Renal pelvis (tissue), 4 donors: Measurements from ENCODE around the gene OST4. TPM values are rescaled to one million over a fixed set of nuclear protein-coding genes. Genes with fewer than 3 reads are reported as not detected.
"Not testable (repeated sequence)": the region's sequence is repeated elsewhere in the genome, so short reads cannot be mapped to it uniquely, and the experiment has no call there.

Experiments
- DNase-seq: peaks from one replicate; pipeline ENCODE4 v3.0.0-alpha.2; 2013
- polyA plus RNA-seq, 3 donors: library from polyadenylated mRNA; unstranded; fragments of 120-200 nt; gene quantifications; one replicate each; pipeline ENCODE4 v1.2.1, GENCODE V29; 2013; ENCODE audit not compliant: insufficient read length in 3 of 3

OST4 gene
- polyA plus RNA-seq, 3 donors, result 228 to 288 (median 247) TPM

GRCh38 chr2:27083410-27084296, 12.2 kb upstream of the OST4 start:
- DNase-seq, result no peak

GRCh38 chr2:27082773-27083409, 11.4 kb upstream of the OST4 start:
- no peak for DNase-seq

- DNase-seq, result no peak
Observed at GRCh38 chr2:27081984-27082772, 10.7 kb upstream of the OST4 start.

GRCh38 chr2:27080603-27080936, 9.1 kb upstream of the OST4 start:
- DNase-seq, result no peak

- no peak for DNase-seq
Observed at GRCh38 chr2:27080140-27080469, 8.7 kb upstream of the OST4 start.

GRCh38 chr2:27079233-27080139, 8.0 kb upstream of the OST4 start:
- DNase-seq, result no peak

GRCh38 chr2:27078267-27079194, 7.1 kb upstream of the OST4 start, which contains the start of gene EMILIN1:
EMILIN1 (plus strand) TSS chr2:27078615; CDS start chr2:27079066, 451 bp downstream.
- DNase-seq, result peak; percentile 89

GRCh38 chr2:27077231-27077630, 5.8 kb upstream of the OST4 start:
- DNase-seq, result no peak

- DNase-seq, result no peak
Observed at GRCh38 chr2:27076323-27076722, 4.9 kb upstream of the OST4 start.

GRCh38 chr2:27075566-27075871, 4.1 kb upstream of the OST4 start:
- not testable (repeated sequence) for DNase-seq

- no peak for DNase-seq
Observed at GRCh38 chr2:27074738-27075565, 3.5 kb upstream of the OST4 start.

- DNase-seq, result no peak
Observed at GRCh38 chr2:27073782-27074181, 2.3 kb upstream of the OST4 start.

- DNase-seq, result no peak
Observed at GRCh38 chr2:27072920-27073319, 1.5 kb upstream of the OST4 start.

- DNase-seq, result peak; percentile 91
Observed at GRCh38 chr2:27071990-27072830, 756 bp upstream of the OST4 start.

GRCh38 chr2:27070653-27071276, 689 bp downstream of the OST4 start:
- no peak for DNase-seq

- DNase-seq, result no peak
Observed at GRCh38 chr2:27069961-27070618, 1.4 kb downstream of the OST4 start.

GRCh38 chr2:27069436-27069835, 2.0 kb downstream of the OST4 start:
- no peak for DNase-seq

- DNase-seq, result no peak
Observed at GRCh38 chr2:27067385-27067784, 4.1 kb downstream of the OST4 start.
